DND-41 (cell line): ENCODE measurements around the gene ASXL1.
"Not testable (repeated sequence)": the region's sequence is repeated elsewhere in the genome, so short reads cannot be mapped to it uniquely, and the experiment has no call there.

Experiments
- ATAC-seq: fragments of 200-7000 bp; cut with Tn5 transposase; 3 replicates; pipeline ENCODE4 v1.9.1; 2021; ENCODE audit warnings: low read depth; ENCODE audit not compliant: insufficient read depth
- DNase-seq: peaks from one replicate; pipeline ENCODE4 v3.0.0-alpha.2; 2020
- H2AFZ ChIP-seq: 2 replicates; pipeline ENCODE4 v1.6.0; 2012; ENCODE audit warnings: low read depth, low read length
- H3K27ac ChIP-seq: 2 replicates; pipeline ENCODE4 v1.5.1; 2012; ENCODE audit warnings: low read length, inconsistent platforms
- H3K27me3 ChIP-seq: fragments of 200-600 bp; sonication (generic); 2 replicates; pipeline ENCODE4 v1.6.0; 2012; ENCODE audit warnings: low read length, mild to moderate bottlenecking, inconsistent platforms; ENCODE audit not compliant: insufficient read depth, poor library complexity
- H3K36me3 ChIP-seq: 2 replicates; pipeline ENCODE4 v1.5.1; 2012; ENCODE audit warnings: low read length, inconsistent platforms; ENCODE audit not compliant: insufficient read depth
- H3K4me1 ChIP-seq: 2 replicates; pipeline ENCODE4 v1.5.1; 2012; ENCODE audit warnings: mild to moderate bottlenecking, low read length; ENCODE audit not compliant: insufficient read depth
- H3K4me2 ChIP-seq: 2 replicates; pipeline ENCODE4 v1.6.0; 2012; ENCODE audit warnings: mild to moderate bottlenecking, moderate library complexity, low read length, inconsistent platforms; ENCODE audit not compliant: insufficient read depth
- H3K4me3 ChIP-seq, 2 experiments: fragments of 200-600 bp in 1 of 2; shearing (Covaris generic) in 1 of 2; 2 replicates each; pipeline ENCODE4 v1.5.1; 2012 to 2016; ENCODE audit warnings: inconsistent platforms in 2 of 2, low read length in 2 of 2, mild to moderate bottlenecking in 2 of 2, low read depth in 1 of 2, moderate library complexity in 1 of 2
- H3K79me2 ChIP-seq: 2 replicates; pipeline ENCODE4 v1.6.0; 2012; ENCODE audit warnings: low read length, inconsistent platforms; ENCODE audit not compliant: insufficient read depth
- H3K9ac ChIP-seq: 2 replicates; pipeline ENCODE4 v1.6.0; 2012; ENCODE audit warnings: low read depth, mild to moderate bottlenecking, inconsistent platforms, low read length, moderate library complexity
- H3K9me3 ChIP-seq: 2 replicates; pipeline ENCODE4 v1.5.1; 2012; ENCODE audit warnings: low read length, moderate library complexity, mild to moderate bottlenecking, inconsistent platforms; ENCODE audit not compliant: insufficient read depth, severe bottlenecking
- H4K20me1 ChIP-seq: 2 replicates; pipeline ENCODE4 v1.6.0; 2012; ENCODE audit warnings: low read length; ENCODE audit not compliant: insufficient read depth
- EZH2 ChIP-seq: IDR thresholded peaks from 3 replicates; pipeline ENCODE4 v1.6.1; 2012; ENCODE audit warnings: borderline replicate concordance, low read depth, mild to moderate bottlenecking, moderate library complexity, low read length, inconsistent platforms; ENCODE audit not compliant: severe bottlenecking
- TF ChIP-seq, protein P1 (sequence below): IDR thresholded peaks from 2 replicates; pipeline ENCODE4 v1.5.1; 2012; ENCODE audit warnings: borderline replicate concordance, low read length, moderate library complexity, mild to moderate bottlenecking; ENCODE audit not compliant: poor library complexity, severe bottlenecking; ENCODE audit errors: extremely low read depth

Gene ASXL1

DNA sequence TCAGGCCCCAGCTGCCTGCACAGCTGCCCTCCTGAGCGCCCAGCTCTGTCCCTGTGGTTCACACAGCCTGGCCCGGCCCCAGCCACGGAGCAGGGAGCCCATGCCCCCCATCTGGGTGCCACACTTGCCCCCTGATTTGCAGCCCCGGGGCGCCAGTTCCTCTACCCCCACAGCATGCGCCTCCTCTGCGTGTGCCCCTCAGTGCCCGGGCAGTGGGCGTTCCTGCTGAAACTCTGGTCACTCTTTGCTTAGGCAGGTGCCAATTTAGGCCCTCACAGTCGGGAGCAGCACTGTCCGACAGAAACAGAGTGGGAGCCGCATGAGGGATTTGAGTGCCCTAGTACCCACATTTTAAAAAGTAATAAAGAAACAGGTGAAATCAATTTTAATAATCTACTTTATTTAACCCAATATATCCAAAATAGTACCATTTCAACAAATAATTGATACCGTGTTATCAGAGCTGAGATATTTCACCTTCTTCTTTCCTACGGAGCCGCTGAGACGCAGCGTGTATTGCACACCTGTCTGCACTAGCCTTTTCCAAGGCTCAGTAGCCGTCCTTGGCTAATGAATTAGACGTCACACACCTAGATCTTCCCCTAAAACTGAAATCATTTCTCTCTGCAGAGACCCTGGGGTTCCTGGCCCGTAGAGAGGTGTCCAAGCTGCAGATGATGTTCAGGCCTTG lies 106.4 kb downstream of the ASXL1 start:
- H3K4me2 ChIP-seq = no peak overlapping the region
- H3K79me2 ChIP-seq = peaks cover 79% of the 10 kb centered on the region
- H3K9me3 ChIP-seq = no peaks in the 10 kb centered on the region
- H4K20me1 ChIP-seq = peaks cover 67% of the 10 kb centered on the region
- TF ChIP-seq, protein P1, sequence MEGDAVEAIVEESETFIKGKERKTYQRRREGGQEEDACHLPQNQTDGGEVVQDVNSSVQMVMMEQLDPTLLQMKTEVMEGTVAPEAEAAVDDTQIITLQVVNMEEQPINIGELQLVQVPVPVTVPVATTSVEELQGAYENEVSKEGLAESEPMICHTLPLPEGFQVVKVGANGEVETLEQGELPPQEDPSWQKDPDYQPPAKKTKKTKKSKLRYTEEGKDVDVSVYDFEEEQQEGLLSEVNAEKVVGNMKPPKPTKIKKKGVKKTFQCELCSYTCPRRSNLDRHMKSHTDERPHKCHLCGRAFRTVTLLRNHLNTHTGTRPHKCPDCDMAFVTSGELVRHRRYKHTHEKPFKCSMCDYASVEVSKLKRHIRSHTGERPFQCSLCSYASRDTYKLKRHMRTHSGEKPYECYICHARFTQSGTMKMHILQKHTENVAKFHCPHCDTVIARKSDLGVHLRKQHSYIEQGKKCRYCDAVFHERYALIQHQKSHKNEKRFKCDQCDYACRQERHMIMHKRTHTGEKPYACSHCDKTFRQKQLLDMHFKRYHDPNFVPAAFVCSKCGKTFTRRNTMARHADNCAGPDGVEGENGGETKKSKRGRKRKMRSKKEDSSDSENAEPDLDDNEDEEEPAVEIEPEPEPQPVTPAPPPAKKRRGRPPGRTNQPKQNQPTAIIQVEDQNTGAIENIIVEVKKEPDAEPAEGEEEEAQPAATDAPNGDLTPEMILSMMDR = no peak
- no peak for TF ChIP-seq EZH2
- ATAC-seq (no peak), DNase-seq (no peak)
- H3K27ac ChIP-seq = no peak overlapping the region
- no peaks in the 10 kb centered on the region for H3K27me3 ChIP-seq
- H3K4me3 ChIP-seq = no peak overlapping the region
- no peak overlapping the region for H3K9ac ChIP-seq
- no peaks in the 10 kb centered on the region for H3K4me1 ChIP-seq
- peaks cover 82% of the 10 kb centered on the region for H3K36me3 ChIP-seq
- H2AFZ ChIP-seq = no peak overlapping the region

DNA sequence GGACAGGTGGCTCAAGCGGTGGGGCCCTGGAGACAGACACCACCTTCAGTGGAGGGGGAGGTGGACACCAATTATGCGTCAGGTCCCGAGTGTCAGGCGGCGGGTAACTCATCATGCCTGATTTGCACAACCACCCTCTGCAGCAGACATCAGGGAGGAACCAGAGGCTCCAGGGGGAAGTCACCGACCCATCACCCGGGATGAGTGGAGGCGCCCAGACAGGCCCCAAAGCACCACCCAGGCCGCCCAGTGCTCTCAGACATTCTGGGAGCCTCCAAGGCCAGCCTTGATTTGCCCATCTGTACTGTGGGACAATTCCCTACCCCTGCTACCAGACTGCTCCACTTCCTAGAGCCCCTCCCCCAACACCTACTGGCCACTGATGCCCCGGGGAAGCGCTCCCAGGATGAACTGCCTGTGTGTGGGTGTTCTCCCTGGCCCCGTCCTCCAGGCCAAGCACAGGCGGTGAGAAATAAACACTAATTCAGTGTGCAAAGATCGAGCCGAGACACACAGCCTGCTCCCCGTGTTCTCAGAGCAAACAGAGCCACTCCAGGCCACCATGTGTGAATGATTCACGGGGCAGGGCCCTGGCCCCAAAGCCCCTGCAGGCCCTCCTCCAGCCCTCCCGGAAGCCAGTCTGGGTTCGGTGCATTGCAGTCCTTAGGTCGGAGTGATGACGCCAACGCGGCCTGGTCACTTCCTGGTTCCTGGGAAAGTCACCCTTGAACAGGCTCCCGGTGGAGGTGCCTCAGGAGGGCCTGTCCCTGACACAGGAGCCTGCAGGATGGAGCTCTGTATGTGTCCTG lies 107.2 kb downstream of the ASXL1 start:
- Histone ChIP-seq H2AFZ (no peak overlapping the region), H3K27me3 (no peaks in the 10 kb centered on the region), H3K4me2 (no peak overlapping the region), H3K4me1 (no peaks in the 10 kb centered on the region), H3K27ac (no peak overlapping the region), H3K79me2 (peaks cover 81% of the 10 kb centered on the region), H3K4me3 (no peak overlapping the region), H3K36me3 (peaks cover 81% of the 10 kb centered on the region), H4K20me1 (peaks cover 74% of the 10 kb centered on the region), H3K9me3 (no peaks in the 10 kb centered on the region), H3K9ac (no peak overlapping the region)
- TF ChIP-seq EZH2 = no peak
- TF ChIP-seq, protein P1 = no peak
- DNase-seq = no peak
- ATAC-seq = no peak

DNA sequence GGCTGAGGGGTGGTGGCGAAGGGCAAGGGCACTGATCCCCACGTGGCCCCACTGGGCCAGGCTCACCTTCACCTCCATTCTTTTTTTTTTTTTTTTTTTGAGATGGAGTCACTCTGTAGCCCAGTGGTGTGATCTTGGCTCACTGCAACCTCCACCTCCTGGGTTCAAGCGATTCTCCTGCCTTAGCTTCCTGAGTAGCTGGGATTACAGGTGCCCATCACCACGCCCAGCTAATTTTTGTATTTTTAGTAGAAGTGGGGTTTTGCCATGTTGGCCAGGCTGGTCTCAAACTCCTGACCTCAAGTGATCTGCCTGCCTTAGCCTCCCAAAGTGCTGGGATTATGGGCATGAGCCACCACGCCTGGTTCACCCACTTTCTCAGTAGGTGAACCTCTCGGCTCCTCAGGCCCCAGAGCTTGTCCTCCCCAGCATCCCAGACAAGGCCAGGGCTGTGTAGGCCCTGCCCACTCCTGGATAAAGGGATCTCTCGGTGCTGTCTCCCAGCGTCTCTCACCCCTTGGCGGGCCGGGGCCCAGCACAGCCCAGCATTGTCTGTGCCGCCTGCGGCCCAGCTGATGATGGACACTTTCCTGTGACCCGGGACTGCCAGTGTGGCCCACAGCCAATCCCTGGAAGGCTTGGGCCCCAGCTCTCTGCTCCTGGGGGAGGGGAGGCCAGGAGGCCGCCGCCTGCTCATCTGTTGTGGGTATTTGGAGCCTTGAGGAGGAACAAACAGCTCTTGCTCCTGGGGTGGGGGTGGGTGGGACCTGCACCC lies 108.0 kb downstream of the ASXL1 start:
- not testable (repeated sequence) for ATAC-seq, DNase-seq, H3K9me3 ChIP-seq, H3K4me2 ChIP-seq, H3K27ac ChIP-seq, H2AFZ ChIP-seq, H3K4me3 ChIP-seq, H3K9ac ChIP-seq, H3K27me3 ChIP-seq, H3K4me1 ChIP-seq
- Histone ChIP-seq H3K36me3 (peaks cover 81% of the 10 kb centered on the region), H4K20me1 (peaks cover 74% of the 10 kb centered on the region), H3K79me2 (peaks cover 82% of the 10 kb centered on the region)
